ENCODE results near the gene CNDP2. TPM values are rescaled to one million over a fixed set of nuclear protein-coding genes. Genes with fewer than 3 reads are reported as not detected.
A peak's percentile ranks its signal among the peaks of the same experiment; 100 is the strongest.
"Not testable (repeated sequence)": the region's sequence is repeated elsewhere in the genome, so short reads cannot be mapped to it uniquely, and the experiment has no call there.

CNDP2 gene
- total RNA-seq, 1 donor from 2014 or later, result 124 TPM

DNA sequence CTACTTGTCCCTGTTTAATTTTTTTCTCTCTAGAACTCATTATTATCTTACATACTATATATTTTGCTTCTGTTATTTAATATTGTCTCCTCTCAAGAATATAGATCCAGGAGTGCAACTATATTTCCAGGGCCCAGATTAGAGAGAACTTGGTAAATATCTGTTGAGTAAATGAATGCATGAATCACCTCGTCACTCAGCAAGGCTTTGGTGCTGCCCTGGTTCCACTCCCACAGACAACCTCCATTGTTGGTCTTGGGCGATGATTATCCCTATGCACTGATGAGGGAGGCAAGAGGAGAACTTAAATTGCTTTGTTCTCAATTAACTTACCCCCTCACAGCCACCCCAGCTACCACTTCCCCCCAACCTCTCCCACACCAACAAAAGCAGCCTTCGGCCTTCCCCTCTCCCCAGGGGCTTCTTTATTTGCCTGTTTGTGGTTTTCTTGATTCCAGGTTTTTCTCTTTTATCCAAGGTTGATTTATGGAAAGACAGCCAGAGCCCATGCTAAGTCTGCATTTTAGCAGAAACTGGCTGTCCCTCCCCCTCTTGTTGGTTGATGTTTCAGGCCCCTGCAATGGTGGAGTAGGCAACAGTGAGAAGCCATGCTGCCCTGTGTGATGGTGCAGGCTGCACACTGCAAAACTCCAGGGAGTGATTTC, 22.1 kb upstream of the CNDP2 start:
- DNase-seq, result no peak

DNA sequence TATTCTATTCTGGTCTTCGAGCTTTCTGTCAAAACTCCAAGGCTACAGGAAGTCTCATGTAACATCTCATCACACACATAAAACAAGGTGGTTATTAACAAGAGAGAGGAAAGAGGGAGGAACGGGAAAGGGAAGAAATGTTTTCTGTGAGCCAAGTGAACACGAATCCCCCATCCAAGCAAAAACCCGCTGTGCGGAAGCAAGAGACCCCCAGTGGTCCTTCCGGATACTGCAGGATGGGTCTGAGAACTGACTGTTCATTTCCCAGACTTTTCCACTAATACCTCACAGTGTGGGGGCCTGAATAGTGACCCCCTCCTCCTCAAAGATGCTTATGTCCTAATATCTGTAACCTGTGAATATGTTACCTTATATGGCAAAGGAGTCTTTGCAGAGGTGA, 20.0 kb upstream of the CNDP2 start:
- peak; percentile 24 for DNase-seq

DNA sequence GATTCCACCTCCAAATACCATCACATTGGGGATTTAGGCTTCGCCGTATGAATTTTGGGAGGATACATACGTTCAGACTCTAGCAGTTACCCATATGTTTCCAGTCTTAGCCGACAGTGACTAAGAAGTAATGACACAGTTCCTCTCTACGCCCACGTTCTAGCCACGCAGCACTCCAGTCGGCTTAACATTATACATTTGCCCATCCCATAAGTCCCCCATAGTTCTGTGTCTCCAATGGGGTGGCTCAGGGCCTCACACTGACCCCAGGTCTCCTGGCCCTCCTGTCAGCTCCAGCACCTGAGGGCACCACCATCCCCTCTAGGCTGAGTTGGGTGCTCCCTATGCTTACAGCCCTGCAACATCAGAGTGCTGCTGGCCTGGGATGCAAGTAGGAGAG, 18.4 kb upstream of the CNDP2 start:
- no peak for DNase-seq

DNA sequence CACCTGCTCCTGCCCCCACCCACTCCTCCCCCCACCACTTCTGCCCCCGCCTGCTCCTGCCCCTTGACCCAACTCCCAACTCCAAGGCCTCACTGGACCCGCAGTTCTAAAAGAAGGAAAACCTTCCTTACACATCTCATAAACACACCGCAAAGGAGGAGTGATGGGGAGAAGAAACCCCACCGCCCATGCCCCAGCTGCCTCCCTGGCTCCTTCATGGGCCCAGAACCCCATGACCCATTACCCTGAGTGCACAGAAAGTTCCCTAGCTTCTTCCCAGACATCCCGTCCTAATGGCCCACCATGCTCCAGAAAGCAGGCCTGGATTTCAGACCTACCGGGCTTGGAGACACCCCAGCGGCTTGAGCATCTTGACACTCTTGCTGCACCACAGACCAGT, 17.8 kb upstream of the CNDP2 start:
- no peak for DNase-seq

DNA sequence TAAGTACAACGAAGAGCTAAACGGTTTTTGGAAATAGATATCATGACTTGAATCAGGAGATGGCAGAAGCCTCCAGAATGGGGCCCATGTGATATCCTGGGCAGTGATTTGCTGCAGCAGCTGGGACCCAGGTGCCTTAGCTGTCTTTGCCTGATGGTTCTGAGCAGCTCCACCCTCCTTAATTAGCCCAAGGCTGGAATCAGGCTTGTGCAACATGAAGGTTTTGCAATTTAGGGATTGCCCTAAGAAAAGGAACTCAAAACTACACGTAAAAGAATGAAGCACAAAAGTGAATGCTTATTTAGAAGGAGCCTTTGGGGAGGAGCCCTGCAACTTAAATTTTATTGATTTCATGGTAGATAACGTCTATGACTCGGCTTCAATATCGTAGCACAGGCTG, 17.3 kb upstream of the CNDP2 start:
- no peak for DNase-seq

DNA sequence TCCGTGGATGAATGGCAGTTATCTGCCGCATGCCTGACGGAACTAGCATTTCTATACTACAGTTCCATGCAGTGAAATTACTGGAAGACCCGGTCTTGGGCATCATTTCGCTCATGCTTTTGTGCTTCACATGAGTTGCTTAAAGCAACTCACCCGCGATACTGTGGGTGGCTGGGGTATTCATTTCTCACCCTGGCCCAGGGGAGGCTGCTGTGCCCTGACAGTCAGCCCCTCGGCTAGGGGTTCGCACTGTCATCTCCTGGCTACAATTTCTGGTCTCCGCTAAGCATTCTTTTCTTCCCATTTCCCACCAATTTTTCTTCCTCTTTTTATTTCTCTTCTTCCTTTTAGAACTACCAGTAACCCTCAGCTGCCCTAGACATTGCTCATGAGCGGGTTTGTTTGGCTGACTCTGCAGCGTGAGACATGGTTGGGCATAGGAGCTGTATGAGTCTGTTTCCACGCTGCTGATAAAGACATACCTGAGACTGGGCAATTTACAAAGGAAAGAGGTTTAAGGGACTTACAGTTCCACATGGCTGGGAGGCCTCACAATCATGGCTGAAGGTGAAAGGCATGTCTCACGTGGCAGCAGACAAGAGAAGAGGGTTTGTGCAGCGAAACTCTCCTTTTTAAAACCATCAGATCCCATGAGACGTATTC, 16.5 kb upstream of the CNDP2 start:
- no peak for DNase-seq

DNA sequence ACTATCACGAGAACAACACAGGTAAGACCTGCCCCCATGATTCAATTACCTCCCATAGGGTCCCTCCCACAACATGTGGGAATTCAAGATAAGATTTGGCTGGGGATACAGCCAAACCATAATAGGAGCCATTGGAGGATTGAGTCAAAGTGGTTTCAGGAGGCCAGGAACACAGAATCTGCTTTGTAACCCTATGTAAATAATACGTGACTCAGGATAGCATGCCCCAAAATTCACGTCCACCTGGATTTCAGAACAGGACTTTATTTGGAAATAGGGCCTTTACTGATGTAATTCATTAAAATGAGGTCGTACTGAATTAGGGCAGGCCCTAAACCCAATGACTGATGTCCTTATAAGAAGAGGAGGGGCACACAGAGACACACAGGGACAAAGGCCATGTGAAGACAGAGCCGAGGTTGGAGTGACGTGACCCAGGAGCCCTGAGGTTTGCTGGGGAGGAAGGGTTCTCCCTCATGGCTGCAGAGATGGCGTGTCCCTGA, 16.0 kb upstream of the CNDP2 start:
- no peak for DNase-seq

DNA sequence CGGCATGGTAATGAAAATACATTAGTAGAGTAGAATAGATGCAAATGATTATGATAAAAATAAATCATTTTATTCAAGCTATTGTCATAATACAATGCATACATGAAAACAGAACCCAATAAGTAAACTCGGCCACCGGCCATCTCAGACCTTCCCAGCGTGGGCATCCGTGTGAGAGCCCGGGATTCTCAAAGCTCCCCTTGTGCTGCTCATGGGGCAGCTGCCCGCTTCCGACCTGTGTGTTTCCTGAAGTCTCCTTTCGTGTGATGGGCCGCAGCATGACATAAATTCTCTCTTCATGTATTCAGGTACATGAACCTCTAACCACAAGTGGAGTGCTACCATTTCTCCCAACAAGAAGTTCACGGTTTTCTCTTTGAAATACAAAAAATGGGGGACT, 13.5 kb upstream of the CNDP2 start:
- no peak for DNase-seq

DNA sequence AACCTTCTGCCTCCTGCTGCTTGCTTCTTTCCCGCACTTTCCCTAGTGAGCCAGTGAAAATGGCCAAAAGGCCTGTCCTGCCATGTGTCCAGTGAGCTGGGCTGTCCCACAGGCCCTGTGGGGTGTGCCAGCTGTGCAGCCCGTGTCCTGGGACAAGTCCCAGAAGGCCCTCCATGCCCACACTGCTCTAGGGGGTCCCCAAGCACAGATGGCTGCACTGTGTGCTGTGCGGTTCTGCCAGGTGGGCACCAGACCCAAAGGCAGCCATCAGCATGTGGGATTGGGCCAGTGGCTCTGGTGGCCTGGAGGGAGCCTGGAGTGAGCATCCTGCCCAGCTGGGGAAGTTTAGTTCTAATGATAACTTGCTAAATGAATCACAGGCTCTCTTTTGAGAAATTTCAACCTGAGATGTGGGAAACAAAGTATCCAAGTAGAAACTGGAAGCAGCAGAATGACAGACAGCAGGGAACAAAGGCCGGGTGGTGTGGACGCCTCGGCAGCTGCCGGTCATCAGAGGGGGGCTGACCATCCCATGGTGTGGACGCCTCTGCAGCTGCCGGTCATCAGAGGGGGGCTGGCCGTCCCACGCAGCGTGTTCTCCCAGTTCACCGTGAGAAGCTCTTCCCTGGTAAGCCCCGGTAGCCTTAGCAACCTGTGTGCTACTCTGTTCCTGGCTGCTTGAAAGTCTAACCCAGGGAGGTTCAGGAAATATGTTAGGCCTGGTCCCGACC, 9.9 kb upstream of the CNDP2 start:
- no peak for DNase-seq

DNA sequence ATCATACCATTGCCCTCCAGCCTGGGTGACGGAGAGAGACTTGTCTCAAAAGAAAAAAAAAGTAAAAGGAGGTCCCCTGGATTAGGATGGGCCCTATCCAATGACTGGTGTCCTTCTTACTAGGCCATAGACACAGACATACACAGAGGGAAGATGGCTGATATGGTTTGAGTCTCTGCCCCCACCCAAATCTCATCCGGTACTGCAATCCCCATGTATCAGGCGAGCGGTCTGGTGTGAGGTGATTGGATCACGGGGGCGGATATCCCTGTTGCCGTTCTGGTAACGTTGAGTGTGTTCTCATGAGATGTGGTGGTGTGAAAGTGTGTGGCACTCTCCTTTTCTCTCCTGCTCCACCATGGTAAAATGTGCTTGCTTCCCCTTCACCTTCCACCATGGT, 7.8 kb upstream of the CNDP2 start:
- no peak for DNase-seq

DNA sequence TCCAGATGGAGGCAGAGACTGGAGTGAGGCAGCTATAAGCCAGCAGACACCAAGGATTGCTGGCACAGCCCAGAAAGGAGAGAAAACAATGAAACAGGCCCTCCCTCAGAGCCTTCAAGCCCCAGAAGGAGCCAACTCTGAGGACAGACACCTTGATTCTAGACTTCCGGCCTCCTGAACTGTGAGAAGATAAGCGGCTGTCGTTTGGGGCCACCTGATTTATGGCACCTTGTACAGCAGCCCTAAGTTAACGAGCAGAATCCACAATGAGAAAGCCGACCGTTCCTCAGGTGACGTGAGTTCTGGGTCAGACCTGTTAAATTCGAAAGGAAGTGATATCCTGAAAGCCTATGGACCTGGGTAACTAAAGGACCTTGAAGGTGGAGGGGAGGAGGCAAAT, 7.3 kb upstream of the CNDP2 start:
- DNase-seq, result no peak

DNA sequence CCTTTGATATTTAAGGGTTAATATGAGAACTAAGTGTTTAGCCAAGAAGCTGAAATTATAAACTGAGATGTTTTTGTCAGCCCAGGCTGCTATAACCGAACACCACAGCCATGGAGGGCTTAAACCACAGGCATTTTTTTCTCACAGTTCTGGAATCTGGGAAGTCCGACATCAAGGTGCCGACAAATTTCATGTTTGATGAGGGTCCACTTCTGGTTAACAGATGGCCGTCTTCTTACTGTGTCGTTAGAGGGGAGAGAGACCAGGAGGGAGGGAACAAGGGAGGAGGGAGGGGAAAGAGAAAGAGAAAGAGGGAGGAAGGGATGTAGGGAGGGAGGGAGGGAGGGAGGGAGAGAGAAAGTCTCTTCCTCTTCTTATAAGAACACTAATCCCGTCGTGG, 6.5 kb upstream of the CNDP2 start:
- DNase-seq, result no peak

DNA sequence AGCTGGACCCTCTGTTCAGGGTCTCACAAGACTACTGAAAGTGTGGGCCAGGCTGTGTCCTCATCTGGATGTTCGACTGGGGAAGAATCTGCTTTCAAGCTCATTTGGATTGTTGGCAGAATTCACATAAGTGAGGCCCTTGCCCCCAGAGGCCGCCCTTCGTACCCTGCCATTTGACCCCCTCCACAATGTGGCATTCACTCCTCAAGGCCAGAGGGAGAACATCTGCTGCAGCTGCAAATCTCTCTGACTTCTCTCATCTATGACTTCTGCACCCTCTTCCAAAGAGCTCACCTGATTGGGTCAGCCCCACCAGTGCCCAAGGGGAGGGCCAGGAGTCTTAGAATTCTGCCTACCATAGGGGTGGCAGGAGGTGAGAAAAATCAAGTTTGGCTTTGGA, 3.9 kb upstream of the CNDP2 start:
- DNase-seq, result no peak

DNA sequence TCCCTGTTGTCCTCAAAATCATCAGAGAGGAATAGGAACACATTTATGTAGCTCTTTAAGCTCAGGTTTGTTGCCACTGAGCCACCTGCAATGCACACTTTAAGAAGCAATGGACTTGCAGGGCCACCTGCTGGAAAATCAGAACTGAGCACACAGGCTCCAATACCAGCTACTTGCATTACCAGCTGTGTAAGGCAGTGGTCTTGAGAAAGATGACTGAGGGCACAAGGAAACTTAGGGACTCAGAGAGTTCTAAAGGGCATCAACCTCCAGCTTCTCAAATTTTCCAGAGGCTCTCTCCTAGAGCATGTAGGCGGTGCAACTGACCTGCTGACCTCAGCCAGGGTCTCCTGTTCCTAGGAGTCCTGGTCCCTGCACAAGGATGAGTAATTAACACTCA, 2.5 kb upstream of the CNDP2 start:
- DNase-seq, result peak; percentile 85

DNA sequence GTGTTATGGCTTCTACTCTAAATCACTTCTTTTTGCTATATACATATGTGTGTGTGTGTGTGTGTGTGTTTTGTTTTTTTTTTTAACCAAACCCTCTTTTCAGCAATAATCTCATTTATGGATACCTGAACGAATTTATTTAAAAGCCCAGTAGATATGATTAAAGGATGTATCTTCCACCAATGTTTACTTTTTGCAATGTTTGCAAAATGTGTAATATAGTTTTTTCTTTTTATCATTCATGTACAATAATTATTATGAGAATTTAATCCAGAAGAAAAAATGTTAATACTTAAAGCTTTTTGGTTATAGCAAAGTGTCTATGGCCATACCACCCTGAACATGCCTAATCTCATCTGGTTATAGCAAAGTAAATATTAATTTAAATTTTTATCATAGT, 1.6 kb upstream of the CNDP2 start:
- no peak for DNase-seq

DNA sequence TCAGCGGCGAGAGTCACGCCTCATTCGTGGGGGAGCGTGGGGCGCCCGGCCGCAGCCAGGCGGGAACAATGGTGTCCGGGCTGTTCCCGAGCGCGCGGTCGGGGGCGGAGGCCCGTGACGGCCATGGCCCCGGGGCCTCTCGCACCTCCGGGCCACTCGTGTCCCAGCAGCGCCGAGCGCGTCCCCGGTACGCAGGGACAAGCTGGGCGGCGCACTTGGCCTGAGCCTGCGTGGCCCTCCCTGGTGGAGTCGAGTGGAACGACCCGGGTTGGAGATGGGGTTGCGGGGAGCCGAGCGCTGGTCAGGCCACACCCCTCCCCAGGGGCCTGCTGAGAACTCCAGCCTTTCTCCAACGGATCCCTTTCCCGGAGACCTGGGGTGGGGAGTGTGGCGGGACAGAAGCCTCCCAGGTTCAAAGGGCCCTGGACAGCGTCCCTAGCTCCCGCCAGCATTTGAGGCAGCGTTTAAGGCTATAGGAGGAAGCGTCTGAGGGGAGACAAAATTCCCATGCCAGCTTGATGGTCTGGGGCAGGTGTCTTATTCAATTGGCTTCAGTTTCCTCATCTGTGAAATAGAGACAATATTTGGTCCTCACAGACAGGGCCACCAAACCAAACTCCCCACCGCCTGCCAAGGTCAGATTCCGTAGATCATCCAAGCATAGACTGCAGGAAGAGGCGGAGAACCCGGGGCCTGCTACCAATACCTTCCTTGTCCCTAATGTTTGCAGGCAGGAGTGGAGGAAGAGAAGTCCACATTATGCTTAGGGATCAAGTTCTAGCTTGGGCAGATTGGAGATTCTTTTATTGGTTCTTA, 553 bp downstream of the CNDP2 start:
- peak; percentile 70 for DNase-seq

DNA sequence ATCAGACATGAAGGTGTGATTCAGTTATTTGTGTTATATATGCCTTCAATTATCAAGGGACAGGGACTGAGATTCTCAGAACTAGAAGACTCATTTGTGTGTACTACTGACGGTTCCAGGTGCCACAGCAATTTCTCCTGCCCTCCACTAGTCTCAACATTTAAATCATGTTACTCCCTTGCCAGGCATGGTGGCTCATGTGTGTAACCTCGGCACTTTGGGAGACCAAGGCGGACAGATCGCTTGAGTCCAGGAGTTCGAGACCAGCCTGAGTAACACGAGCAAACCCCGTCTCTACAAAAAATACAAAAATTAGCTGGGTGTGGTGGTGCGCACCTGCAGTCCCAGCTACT, 1.1 kb downstream of the CNDP2 start:
- DNase-seq, result peak; percentile 8

DNA sequence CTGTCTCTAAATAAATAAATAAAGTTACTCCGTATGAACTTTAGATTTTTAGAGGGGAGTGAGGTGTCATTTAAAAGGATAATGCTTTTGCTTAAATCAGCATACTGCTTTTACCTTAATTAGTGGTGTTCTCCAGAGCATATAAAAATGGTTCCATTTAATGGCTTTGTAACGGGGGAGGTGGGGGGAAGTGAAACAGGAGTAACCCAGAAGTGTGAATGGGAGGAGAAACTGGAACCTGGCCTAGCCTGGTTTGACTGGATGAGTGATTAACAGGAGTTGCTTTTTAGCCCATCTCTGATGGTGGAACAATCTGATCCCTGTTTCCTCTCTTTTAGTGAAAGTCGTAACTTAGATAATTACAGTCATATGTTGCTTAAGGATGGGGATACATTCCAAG, 1.6 kb downstream of the CNDP2 start:
- DNase-seq, result no peak

DNA sequence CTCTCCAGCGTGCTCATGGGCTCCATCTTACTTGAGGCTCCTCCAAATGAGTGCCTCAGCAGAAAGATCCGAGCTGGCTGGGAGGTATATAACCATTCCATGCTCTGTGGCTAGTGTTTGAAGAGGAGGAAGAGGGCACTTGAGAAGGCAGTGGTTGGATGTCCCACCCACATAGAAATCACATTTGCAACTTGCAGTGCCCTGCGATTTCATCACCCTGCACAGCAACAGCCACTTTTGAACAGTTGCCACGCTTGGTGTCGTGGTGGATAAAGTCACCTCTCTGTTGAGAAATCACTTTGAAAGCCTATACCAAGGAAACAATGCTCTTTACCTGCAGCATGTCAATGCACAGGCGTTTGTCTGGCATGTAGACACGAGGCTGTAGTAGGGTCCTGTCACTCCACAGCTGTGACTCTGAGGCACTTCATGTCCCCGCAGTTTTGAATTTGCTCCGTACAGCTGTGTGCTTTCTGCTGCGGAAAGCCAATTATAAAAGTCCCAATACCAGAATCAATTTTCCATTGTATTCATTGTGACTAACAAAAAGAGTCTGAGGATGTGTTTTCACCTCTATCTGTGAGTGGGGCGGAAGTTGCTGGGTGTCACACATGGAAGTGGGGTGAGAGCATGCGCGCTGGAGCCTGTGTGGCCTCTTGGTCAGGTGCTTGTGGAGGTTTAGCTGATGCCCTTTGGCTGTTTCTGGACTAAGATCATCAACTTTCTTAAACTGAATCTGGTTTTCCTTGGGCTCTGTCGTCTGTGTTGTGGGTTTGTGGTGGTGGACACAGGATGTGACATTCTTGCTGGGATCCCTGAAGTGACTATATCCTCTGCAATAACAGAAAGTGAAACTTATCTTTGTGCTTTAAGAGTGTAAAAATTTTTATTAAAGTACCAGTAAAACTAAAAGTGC, 2.8 kb downstream of the CNDP2 start:
- peak; percentile 74 for DNase-seq

DNA sequence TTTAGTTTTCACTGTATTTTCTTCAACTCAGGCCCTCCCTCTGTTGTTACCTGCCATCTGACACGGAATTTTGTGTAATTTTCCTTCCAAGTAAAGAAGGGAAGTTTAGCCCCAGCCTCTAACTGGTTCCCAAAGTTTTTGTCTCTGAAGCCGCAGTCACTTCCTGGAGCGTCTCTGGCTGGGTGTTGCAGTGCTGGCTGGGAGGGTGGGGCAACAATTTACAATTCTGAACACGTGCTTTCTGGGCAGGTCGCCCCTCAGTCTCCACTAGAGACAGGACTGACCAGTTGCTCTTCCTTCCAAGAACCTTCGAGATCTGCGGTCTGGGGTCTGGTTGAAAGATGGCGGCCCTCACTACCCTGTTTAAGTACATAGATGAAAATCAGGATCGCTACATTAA, 3.5 kb downstream of the CNDP2 start:
- peak; percentile 74 for DNase-seq

DNA sequence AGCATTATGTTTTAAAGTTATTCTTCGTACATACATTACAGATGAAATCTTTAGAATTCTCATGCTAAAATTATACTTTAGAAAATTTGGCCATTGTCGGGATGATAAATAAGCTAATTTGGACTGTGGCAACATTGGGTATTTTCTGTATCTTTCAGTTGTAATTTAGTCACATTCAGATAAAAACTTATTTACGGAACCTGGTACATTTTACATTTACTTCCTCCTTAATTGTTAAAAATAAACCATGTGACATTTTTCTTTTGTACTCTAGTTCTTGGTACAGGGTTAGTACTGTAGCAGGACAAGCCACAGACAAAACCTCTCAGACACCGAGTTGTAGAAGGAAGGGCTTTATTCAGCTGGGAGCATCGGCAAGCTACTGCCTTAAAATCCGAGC, 4.2 kb downstream of the CNDP2 start:
- DNase-seq, result no peak

DNA sequence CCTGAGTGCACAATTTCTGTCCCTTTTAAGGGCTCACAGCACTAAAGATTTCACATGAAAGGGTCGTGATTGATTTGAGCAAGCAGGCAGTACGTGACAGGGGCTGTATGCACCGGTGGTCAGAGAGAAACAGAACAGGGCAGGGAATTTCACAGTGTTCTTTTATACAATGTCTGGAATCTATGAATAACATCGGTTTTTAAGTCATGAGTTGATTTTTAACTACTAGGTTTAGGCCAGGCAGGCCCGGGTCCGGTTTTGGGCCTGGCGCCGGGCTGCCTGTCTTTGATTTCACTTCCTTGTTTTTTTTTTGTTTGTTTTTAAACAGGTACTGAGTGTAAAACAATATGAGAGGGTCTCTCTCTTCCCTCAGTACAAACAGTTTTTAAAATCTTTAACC, 4.6 kb downstream of the CNDP2 start:
- DNase-seq, result not testable (repeated sequence)

Data from dermis blood vessel endothelial cell (primary cell).